DND-41 (cell line): ENCODE measurements around the gene DYSF.

ENCODE experiments used
- ATAC-seq: fragments of 200-7000 bp; cut with Tn5 transposase; 3 replicates; pipeline ENCODE4 v1.9.1; 2021; ENCODE audit warnings: low read depth; ENCODE audit not compliant: insufficient read depth
- DNase-seq: peaks from one replicate; pipeline ENCODE4 v3.0.0-alpha.2; 2020
- H2AFZ ChIP-seq: 2 replicates; pipeline ENCODE4 v1.6.0; 2012; ENCODE audit warnings: low read depth, low read length
- H3K27ac ChIP-seq: 2 replicates; pipeline ENCODE4 v1.5.1; 2012; ENCODE audit warnings: low read length, inconsistent platforms
- H3K27me3 ChIP-seq: fragments of 200-600 bp; sonication (generic); 2 replicates; pipeline ENCODE4 v1.6.0; 2012; ENCODE audit warnings: low read length, mild to moderate bottlenecking, inconsistent platforms; ENCODE audit not compliant: insufficient read depth, poor library complexity
- H3K36me3 ChIP-seq: 2 replicates; pipeline ENCODE4 v1.5.1; 2012; ENCODE audit warnings: low read length, inconsistent platforms; ENCODE audit not compliant: insufficient read depth
- H3K4me1 ChIP-seq: 2 replicates; pipeline ENCODE4 v1.5.1; 2012; ENCODE audit warnings: mild to moderate bottlenecking, low read length; ENCODE audit not compliant: insufficient read depth
- H3K4me2 ChIP-seq: 2 replicates; pipeline ENCODE4 v1.6.0; 2012; ENCODE audit warnings: mild to moderate bottlenecking, moderate library complexity, low read length, inconsistent platforms; ENCODE audit not compliant: insufficient read depth
- H3K4me3 ChIP-seq, 2 experiments: fragments of 200-600 bp in 1 of 2; shearing (Covaris generic) in 1 of 2; 2 replicates each; pipeline ENCODE4 v1.5.1; 2012 to 2016; ENCODE audit warnings: inconsistent platforms in 2 of 2, low read length in 2 of 2, mild to moderate bottlenecking in 2 of 2, low read depth in 1 of 2, moderate library complexity in 1 of 2
- H3K79me2 ChIP-seq: 2 replicates; pipeline ENCODE4 v1.6.0; 2012; ENCODE audit warnings: low read length, inconsistent platforms; ENCODE audit not compliant: insufficient read depth
- H3K9ac ChIP-seq: 2 replicates; pipeline ENCODE4 v1.6.0; 2012; ENCODE audit warnings: low read depth, mild to moderate bottlenecking, inconsistent platforms, low read length, moderate library complexity
- H3K9me3 ChIP-seq: 2 replicates; pipeline ENCODE4 v1.5.1; 2012; ENCODE audit warnings: low read length, moderate library complexity, mild to moderate bottlenecking, inconsistent platforms; ENCODE audit not compliant: insufficient read depth, severe bottlenecking
- H4K20me1 ChIP-seq: 2 replicates; pipeline ENCODE4 v1.6.0; 2012; ENCODE audit warnings: low read length; ENCODE audit not compliant: insufficient read depth
- EZH2 ChIP-seq: IDR thresholded peaks from 3 replicates; pipeline ENCODE4 v1.6.1; 2012; ENCODE audit warnings: borderline replicate concordance, low read depth, mild to moderate bottlenecking, moderate library complexity, low read length, inconsistent platforms; ENCODE audit not compliant: severe bottlenecking
- TF ChIP-seq, protein P1 (sequence below): IDR thresholded peaks from 2 replicates; pipeline ENCODE4 v1.5.1; 2012; ENCODE audit warnings: borderline replicate concordance, low read length, moderate library complexity, mild to moderate bottlenecking; ENCODE audit not compliant: poor library complexity, severe bottlenecking; ENCODE audit errors: extremely low read depth

The DYSF gene

DNA sequence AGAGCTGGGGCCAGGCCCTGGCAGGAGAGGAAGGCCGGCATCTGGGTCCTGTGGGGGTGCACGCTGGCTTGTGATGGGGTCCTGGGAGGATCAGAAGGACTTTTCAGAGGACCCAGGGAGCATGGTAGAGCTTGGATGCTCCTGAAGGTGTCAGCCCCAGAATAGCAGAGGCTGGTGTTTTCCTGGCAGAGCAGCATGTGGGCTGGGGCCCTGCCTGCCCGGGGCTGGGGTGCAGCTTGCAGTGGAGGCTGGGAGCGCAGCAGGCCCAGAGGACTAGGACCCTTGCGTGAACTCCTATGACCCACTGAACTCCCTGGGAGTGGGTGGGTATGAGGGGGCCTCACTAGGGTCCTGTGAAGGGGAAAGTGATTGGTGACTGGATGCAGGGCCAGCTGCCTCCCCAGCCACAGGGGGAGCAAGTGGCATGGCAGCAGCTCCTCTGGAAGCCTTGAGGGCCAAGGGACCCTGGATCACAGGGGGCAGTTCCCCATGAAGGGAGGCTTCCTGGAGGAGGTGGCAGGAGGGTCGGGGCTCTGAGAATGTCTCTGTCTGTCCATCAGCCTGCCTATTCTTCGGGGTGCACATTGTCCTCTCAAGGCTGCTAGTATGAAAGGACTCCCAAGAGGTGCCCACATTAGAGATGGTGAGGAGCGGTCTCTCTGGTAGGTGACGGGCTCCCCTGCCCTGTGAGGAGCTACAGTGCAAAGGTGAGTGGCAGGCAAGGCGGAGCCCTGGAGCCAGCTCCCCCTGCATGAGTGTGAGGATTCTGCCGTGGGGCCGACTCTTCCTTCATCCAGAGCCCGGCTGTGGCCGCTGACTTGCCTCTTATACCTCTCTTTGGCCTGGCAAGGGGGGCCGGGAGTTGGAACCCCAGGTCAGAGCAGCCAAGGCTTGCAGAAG, 249.0 kb downstream of the DYSF start:
- DNase-seq (no peak), ATAC-seq (no peak)
- H3K79me2 ChIP-seq: no peaks in the 10 kb centered on the region
- no peaks in the 10 kb centered on the region for H4K20me1 ChIP-seq
- TF ChIP-seq, protein P1, sequence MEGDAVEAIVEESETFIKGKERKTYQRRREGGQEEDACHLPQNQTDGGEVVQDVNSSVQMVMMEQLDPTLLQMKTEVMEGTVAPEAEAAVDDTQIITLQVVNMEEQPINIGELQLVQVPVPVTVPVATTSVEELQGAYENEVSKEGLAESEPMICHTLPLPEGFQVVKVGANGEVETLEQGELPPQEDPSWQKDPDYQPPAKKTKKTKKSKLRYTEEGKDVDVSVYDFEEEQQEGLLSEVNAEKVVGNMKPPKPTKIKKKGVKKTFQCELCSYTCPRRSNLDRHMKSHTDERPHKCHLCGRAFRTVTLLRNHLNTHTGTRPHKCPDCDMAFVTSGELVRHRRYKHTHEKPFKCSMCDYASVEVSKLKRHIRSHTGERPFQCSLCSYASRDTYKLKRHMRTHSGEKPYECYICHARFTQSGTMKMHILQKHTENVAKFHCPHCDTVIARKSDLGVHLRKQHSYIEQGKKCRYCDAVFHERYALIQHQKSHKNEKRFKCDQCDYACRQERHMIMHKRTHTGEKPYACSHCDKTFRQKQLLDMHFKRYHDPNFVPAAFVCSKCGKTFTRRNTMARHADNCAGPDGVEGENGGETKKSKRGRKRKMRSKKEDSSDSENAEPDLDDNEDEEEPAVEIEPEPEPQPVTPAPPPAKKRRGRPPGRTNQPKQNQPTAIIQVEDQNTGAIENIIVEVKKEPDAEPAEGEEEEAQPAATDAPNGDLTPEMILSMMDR: no peak
- no peak for TF ChIP-seq EZH2
- H3K27ac ChIP-seq: no peak overlapping the region
- no peak overlapping the region for H3K4me3 ChIP-seq
- no peaks in the 10 kb centered on the region for H3K9me3 ChIP-seq
- no peak overlapping the region for H2AFZ ChIP-seq
- H3K27me3 ChIP-seq: no peaks in the 10 kb centered on the region
- no peak overlapping the region for H3K4me2 ChIP-seq
- H3K4me1 ChIP-seq: no peaks in the 10 kb centered on the region
- no peaks in the 10 kb centered on the region for H3K36me3 ChIP-seq
- H3K9ac ChIP-seq: no peak overlapping the region

DNA sequence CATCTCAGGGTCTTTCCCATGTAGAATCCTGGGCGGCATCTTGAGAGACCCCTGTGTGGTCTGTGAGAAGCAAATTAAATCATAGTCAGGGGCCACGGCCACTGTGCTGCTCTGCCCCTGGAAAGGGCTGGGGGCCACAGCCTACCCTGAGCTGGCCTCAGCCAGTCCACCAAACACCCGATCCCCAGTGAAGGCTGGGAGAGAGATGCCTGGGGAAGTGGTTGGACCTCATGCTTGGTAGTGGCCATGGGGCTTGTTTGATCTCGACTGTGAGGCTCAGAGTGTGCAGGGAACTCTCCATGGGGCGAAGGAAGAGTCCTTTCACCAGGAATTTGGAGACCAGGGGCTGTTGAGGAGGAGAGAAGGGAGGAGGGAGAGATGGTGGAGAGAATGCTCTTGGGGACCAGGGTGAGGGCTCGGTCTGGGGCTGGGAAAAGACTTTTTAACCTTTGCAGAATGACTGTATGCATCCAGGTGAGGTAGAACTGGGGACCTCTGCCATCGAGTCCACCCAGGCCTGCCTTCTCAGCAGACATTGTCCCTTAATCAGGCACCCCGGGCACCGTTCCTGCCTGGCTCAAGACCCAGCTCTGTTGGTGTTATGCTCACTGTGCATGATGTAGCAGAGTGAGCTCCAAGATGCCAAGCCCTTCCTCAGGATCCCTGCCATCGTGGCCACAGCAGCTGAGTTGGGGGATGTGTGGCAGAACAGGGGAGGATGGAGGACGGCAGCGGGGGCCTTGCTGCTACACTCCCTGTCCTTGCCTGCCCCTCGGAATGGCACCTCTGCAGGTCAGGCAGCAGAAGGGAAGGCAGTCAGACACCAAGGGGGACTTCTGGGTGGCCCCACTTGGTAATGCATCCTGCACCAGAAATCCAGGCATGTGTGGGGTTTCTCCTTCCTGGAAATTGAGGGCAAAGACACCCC, 249.9 kb downstream of the DYSF start:
- H2AFZ ChIP-seq: no peak overlapping the region
- no peaks in the 10 kb centered on the region for H3K27me3 ChIP-seq
- H3K4me3 ChIP-seq: no peak overlapping the region
- no peaks in the 10 kb centered on the region for H3K79me2 ChIP-seq
- ATAC-seq: no peak
- H3K9ac ChIP-seq: no peak overlapping the region
- no peak overlapping the region for H3K27ac ChIP-seq
- no peaks in the 10 kb centered on the region for H3K36me3 ChIP-seq
- H4K20me1 ChIP-seq: no peaks in the 10 kb centered on the region
- no peak overlapping the region for H3K4me2 ChIP-seq
- no peak for DNase-seq
- TF ChIP-seq EZH2: no peak
- TF ChIP-seq, protein P1: no peak
- H3K4me1 ChIP-seq: no peaks in the 10 kb centered on the region
- H3K9me3 ChIP-seq: no peaks in the 10 kb centered on the region

DNA sequence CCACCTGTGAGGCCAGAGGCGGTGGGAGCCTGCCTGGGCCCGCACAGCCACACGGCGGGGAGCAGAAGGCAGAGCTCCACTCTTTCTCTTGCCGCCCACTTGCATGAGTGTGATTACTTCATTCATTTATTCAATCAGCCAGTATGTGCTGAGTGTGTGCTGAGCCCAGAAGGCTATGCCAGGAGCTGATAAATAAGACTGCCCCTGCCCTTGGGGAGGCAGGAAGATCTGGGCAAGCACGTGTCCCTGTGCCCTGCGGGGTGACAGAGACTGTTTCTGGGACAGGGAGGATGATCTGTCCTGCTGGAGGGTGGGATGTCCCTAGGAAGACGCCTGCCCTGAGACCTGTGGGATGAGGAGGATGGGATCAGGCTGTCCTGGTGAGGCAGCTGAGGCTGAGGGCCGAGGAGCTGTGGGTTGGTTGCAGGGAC, 250.8 kb downstream of the DYSF start:
- Histone ChIP-seq H4K20me1 (no peaks in the 10 kb centered on the region), H3K27ac (no peak overlapping the region), H3K36me3 (no peaks in the 10 kb centered on the region), H3K27me3 (no peaks in the 10 kb centered on the region), H3K79me2 (no peaks in the 10 kb centered on the region), H3K9ac (no peak overlapping the region), H3K9me3 (no peaks in the 10 kb centered on the region), H3K4me1 (no peaks in the 10 kb centered on the region), H3K4me3 (no peak overlapping the region), H3K4me2 (no peak overlapping the region), H2AFZ (no peak overlapping the region)
- no peak for TF ChIP-seq EZH2
- TF ChIP-seq, protein P1: no peak
- DNase-seq (no peak), ATAC-seq (no peak)
